ENCODE data around the gene CLEC11A. TPM values are rescaled to one million over a fixed set of nuclear protein-coding genes. Genes with fewer than 3 reads are reported as not detected.

The CLEC11A gene
- total and polyA plus RNA-seq, 2 of the 8 experiments (the other 6 are each of a cell fraction or from before 2014, with no cell fraction given): 4.3 to 17.4 TPM

- H3K14ac ChIP-seq (ENCODE audit: insufficient read length): no peak overlapping the region
- peaks cover 0 to 1% of the 10 kb centered on the region in 2 experiments for H4K20me1 ChIP-seq (replicated peaks in 1 of 2; ENCODE audit: control insufficient read depth in 1 of 2, insufficient read depth in 2 of 2, low read length in 2 of 2)
- H3K4me3 ChIP-seq (ENCODE audit: extremely low read depth in 1 of 4, insufficient read depth in 2 of 4, low read depth in 3 of 4, low read length in 4 of 4): no peak overlapping the region
- no peaks in the 10 kb centered on the region for H3K36me3 ChIP-seq (ENCODE audit: control insufficient read depth in 2 of 4, insufficient read depth in 4 of 4, low read length in 3 of 4)
- H4K8ac ChIP-seq (ENCODE audit: extremely low read depth, insufficient read depth, low read length): no peak overlapping the region
- no peak overlapping the region for H4K5ac ChIP-seq (ENCODE audit: insufficient read length, low read depth, low read length)
- H3K79me1 ChIP-seq (ENCODE audit: low read depth, low read length): no peaks in the 10 kb centered on the region; the same call in 1 of the 2 replicates
- H3K4me1 ChIP-seq (replicated peaks in 1 of 4; ENCODE audit: control insufficient read depth in 3 of 4, insufficient read depth in 4 of 4, low read length in 3 of 4): peaks cover 0 to 3% (median under 1%) of the 10 kb centered on the region in 4 experiments; a peak in 5 of 7 replicates
- 0 out of 4 replicates have a peak, but pooled peaks of 1 of the 2 experiments have one; percentile 23 for TF ChIP-seq SIN3A (conservative IDR thresholded peaks at IDR 0.05 in 1 of 2, IDR thresholded peaks at IDR 0.05 in 1 of 2; ENCODE audit: low read depth in 1 of 2, low read length in 2 of 2)
- TF ChIP-seq SRF (IDR thresholded peaks at IDR 0.05; ENCODE audit: low read depth, low read length): no peak
- TF ChIP-seq YY1 (IDR thresholded peaks at IDR 0.05; ENCODE audit: low read depth, low read length): peak; percentile 23; the same call in 1 of the 2 replicates
- peak; percentile 50; the same call in 1 of the 2 replicates for TF ChIP-seq CREB1 (IDR thresholded peaks at IDR 0.05)
- no peak for TF ChIP-seq SP4 (IDR thresholded peaks at IDR 0.05; ENCODE audit: low read length)
- TF ChIP-seq RXRA (IDR thresholded peaks at IDR 0.05; ENCODE audit: insufficient read depth, low read depth, low read length): no peak
- peak; percentile 73 to 85 (median 80) for TF ChIP-seq CTCF (IDR thresholded peaks at IDR 0.05; ENCODE audit: control extremely low read depth in 1 of 3, insufficient read depth in 1 of 3, low read depth in 1 of 3, low read length in 3 of 3)
- TF ChIP-seq RAD21 (IDR thresholded peaks at IDR 0.05 in 1 of 2, conservative IDR thresholded peaks at IDR 0.05 in 1 of 2; ENCODE audit: low read depth in 2 of 2, low read length in 2 of 2): peak; percentile 83 to 88
- H3K79me2 ChIP-seq (ENCODE audit: control insufficient read depth in 1 of 2, insufficient read depth in 2 of 2, low read length in 2 of 2): no peaks in the 10 kb centered on the region
- no peak overlapping the region for H3K4me2 ChIP-seq (ENCODE audit: insufficient read depth in 1 of 2, low read depth in 2 of 2, low read length in 2 of 2)
- CTCF ChIA-PET (ENCODE audit: partially characterized antibody): interaction anchor here (0.6 to 7.0 kb wide), 29 partner anchors 8 to 391 kb away, joined by 3 to 170 read pairs (median 4); partner anchors contain the start of genes ACP4, CLEC11A and SHANK1
- H2BK15ac ChIP-seq (ENCODE audit: low read length): no peak overlapping the region
- H3K27ac ChIP-seq (ENCODE audit: low read depth, low read length): no peak overlapping the region
- H3K23me2 ChIP-seq (ENCODE audit: low read depth, low read length): no peaks in the 10 kb centered on the region
- no peak overlapping the region for H2BK120ac ChIP-seq (replicated peaks; ENCODE audit: low read depth, low read length)
- 61% methylated on average over 9 of the region's 9 CpGs; no CpG with 5 or more reads in 1 of the 2 experiments for WGBS, 2 experiments (ENCODE audit: extremely low coverage in 1 of 2, insufficient coverage in 1 of 2, insufficient read length in 1 of 2, insufficient replicate concordance in 2 of 2, low coverage in 1 of 2, low lambda C conversion rate in 2 of 2, missing lambda C conversion rate in 1 of 2)
- H3K27me3 ChIP-seq (replicated peaks in 1 of 4; ENCODE audit: control insufficient read depth in 3 of 4, extremely low read depth in 1 of 4, insufficient read depth in 3 of 4, low read length in 3 of 4): peaks cover 0 to 10% (median 5%) of the 10 kb centered on the region in 4 experiments; a peak in 4 of 7 replicates
- H2AFZ ChIP-seq (ENCODE audit: low read length): no peak overlapping the region
- H2BK5ac ChIP-seq (ENCODE audit: low read depth, low read length): no peak overlapping the region
- DNase-seq (ENCODE audit: low read depth in 1 of 2, low spot score in 2 of 2) (peak in 1 of 2 experiments; percentile 67), FAIRE-seq (peak; percentile 95)
- POLR2A ChIA-PET (ENCODE audit: partially characterized antibody): interaction anchor here (1.0 to 5.4 kb wide), 4 partner anchors 9 to 88 kb away, joined by 3 to 34 read pairs (median 4); no protein-coding TSS in a partner anchor
- no peak overlapping the region for H3K23ac ChIP-seq (ENCODE audit: insufficient read length)
- H3K18ac ChIP-seq (ENCODE audit: extremely low read depth, low read length): no peak overlapping the region
- H4K91ac ChIP-seq (replicated peaks; ENCODE audit: insufficient read length, low read length): no peak overlapping the region
- H2AK5ac ChIP-seq (ENCODE audit: low read depth, low read length): no peak overlapping the region
- H2BK20ac ChIP-seq (ENCODE audit: low read length): no peak overlapping the region
- H2BK12ac ChIP-seq (ENCODE audit: low read depth, low read length): no peak overlapping the region
- no peak overlapping the region for H3K56ac ChIP-seq (replicated peaks; ENCODE audit: insufficient read length, low read depth, low read length)
- H3K4ac ChIP-seq (replicated peaks; ENCODE audit: insufficient read length, low read depth, low read length): no peak overlapping the region
- H3K9me3 ChIP-seq (ENCODE audit: insufficient read depth in 2 of 2, low read depth in 1 of 2, low read length in 1 of 2): no peaks in the 10 kb centered on the region
- H3K9ac ChIP-seq (replicated peaks in 1 of 4; ENCODE audit: extremely low read depth in 1 of 4, low read depth in 3 of 4, low read length in 3 of 4): no peak overlapping the region
Observed at GRCh38 chr19:50705422-50706019, 17.6 kb upstream of the CLEC11A start.
